Right lung (tissue), 5 donors: ENCODE measurements around the gene SMPD4. TPM values are rescaled to one million over a fixed set of nuclear protein-coding genes. Genes with fewer than 3 reads are reported as not detected.
"Not testable (repeated sequence)": the region's sequence is repeated elsewhere in the genome, so short reads cannot be mapped to it uniquely, and the experiment has no call there.

Source experiments
- DNase-seq, 2 donors: peaks; one replicate each; pipeline ENCODE4 v3.0.0-alpha.2; 2013
- polyA plus RNA-seq, 5 donors: library from polyadenylated mRNA; unstranded; fragments of 120-200 nt; gene quantifications; one replicate each; pipeline versions ENCODE4 v1.2.1 to v1.2.3, GENCODE V29; 2013; ENCODE audit warnings: inconsistent platforms in 1 of 5, low replicate concordance in 1 of 5; ENCODE audit not compliant: insufficient read length in 5 of 5, insufficient read depth in 1 of 5

Gene SMPD4
- polyA plus RNA-seq, 5 donors, result 59.3 to 76.0 (median 64.7) TPM

- DNase-seq, result not testable (repeated sequence)
These were observed 39.6 kb downstream of the SMPD4 start for GRCh38 chr2:130141645-130142370.

- DNase-seq, result not testable (repeated sequence)
These were observed 40.4 kb downstream of the SMPD4 start for GRCh38 chr2:130141002-130141401.

GRCh38 chr2:130140516-130140915, 40.9 kb downstream of the SMPD4 start:
- DNase-seq, result not testable (repeated sequence)

GRCh38 chr2:130139331-130140280, 41.8 kb downstream of the SMPD4 start:
- not testable (repeated sequence) for DNase-seq

GRCh38 chr2:130138841-130139251, 42.6 kb downstream of the SMPD4 start:
- DNase-seq, result not testable (repeated sequence)

- not testable (repeated sequence) for DNase-seq
These were observed 43.1 kb downstream of the SMPD4 start for GRCh38 chr2:130138326-130138725.

GRCh38 chr2:130137118-130137517, 44.3 kb downstream of the SMPD4 start:
- not testable (repeated sequence) for DNase-seq

GRCh38 chr2:130136546-130136945, 44.9 kb downstream of the SMPD4 start:
- not testable (repeated sequence) for DNase-seq

- no peak for DNase-seq
These were observed 45.5 kb downstream of the SMPD4 start for GRCh38 chr2:130135692-130136541.

GRCh38 chr2:130129120-130129829, 52.1 kb downstream of the SMPD4 start, which contains the start of gene POTEF:
Gene POTEF (minus strand): TSS chr2:130129222. CDS start chr2:130120515, 8,707 bp downstream.
- DNase-seq, result not testable (repeated sequence)

- not testable (repeated sequence) for DNase-seq
These were observed 52.9 kb downstream of the SMPD4 start for GRCh38 chr2:130128464-130128863.

GRCh38 chr2:130127726-130128125, 53.7 kb downstream of the SMPD4 start:
- not testable (repeated sequence) for DNase-seq

- DNase-seq, result not testable (repeated sequence)
These were observed 60.5 kb downstream of the SMPD4 start for GRCh38 chr2:130120924-130121323.

- not testable (repeated sequence) for DNase-seq
These were observed 78.6 kb downstream of the SMPD4 start for GRCh38 chr2:130102597-130103363.

Other genes starting within 250 kb of the SMPD4 start
- gene RAB6C, start 201.9 kb downstream of the SMPD4 start, polyA plus RNA-seq, result under 1 TPM in 3 of 5 donors, not detected in 2; 0.51 to 0.74 (median 0.62) TPM
- gene POTEF, start 52.4 kb downstream of the SMPD4 start, polyA plus RNA-seq, result under 1 TPM in 2 of 5 donors, not detected in 3; 0.12 to 0.18 TPM
- gene CCDC74B, start 36.5 kb downstream of the SMPD4 start, polyA plus RNA-seq, result 1 to 10 TPM; 3.6 to 5.5 (median 4.7) TPM
- gene MZT2B, start 660 bp upstream of the SMPD4 start, polyA plus RNA-seq, result 100 to 1,000 TPM in 3 of 5 donors, 10 to 100 TPM in 2; 69.0 to 209 (median 103) TPM
- gene TUBA3E, start 16.8 kb upstream of the SMPD4 start, polyA plus RNA-seq, result under 1 TPM in 4 of 5 donors, not detected in 1; 0.09 to 0.31 (median 0.15) TPM
- 10 to 100 TPM; 27.5 to 43.3 (median 32.6) TPM for gene IMP4, start 161.3 kb upstream of the SMPD4 start, polyA plus RNA-seq
- gene PTPN18, start 174.5 kb upstream of the SMPD4 start, polyA plus RNA-seq, result 10 to 100 TPM; 32.0 to 41.0 (median 37.2) TPM